Posterior vena cava (tissue), 2 donors: ENCODE data around the gene ATP5MK. TPM values are rescaled to one million over a fixed set of nuclear protein-coding genes. Genes with fewer than 3 reads are reported as not detected.
"Not testable (repeated sequence)": the region's sequence is repeated elsewhere in the genome, so short reads cannot be mapped to it uniquely, and the experiment has no call there.

Source experiments
- DNase-seq: peaks from one replicate; pipeline ENCODE4 v3.0.0-alpha.2; 2020; ENCODE audit warnings: low spot score
- intact Hi-C, 2 donors: fragments of 100-400 bp; cut with DNase I; formaldehyde crosslinking; loops; one replicate each; pipeline versions ENCODE4 v1.14.1 to v1.14.2; 2022 to 2023
- total RNA-seq, 2 donors: library from RNA; stranded (reverse); fragmentation: NEBNext Ultra II Directional; extraction: Animal tissue kit (Norgen Biotek cat#: 25700); gene quantifications; one replicate each; pipeline ENCODE4 v1.2.1, GENCODE V29; 2021
- donor health status: DM: yes; HTN: yes; CAD: no.
- donor health status: DM: yes; HTN: yes; CAD: no.

The ATP5MK gene
- total RNA-seq, 2 donors from 2014 or later = 350 to 362 TPM

GRCh38 chr10:103415581-103415980, 19.3 kb upstream of the ATP5MK start:
- intact Hi-C loops = loop anchor here in 1 of 2 donors (5.0 kb wide), 1 partner anchor 72 kb away; no protein-coding TSS in a partner anchor
- no peak for DNase-seq

- no peak for DNase-seq
- intact Hi-C loops = no loop called here
Observed at GRCh38 chr10:103413564-103413963, 17.3 kb upstream of the ATP5MK start.

GRCh38 chr10:103397191-103397825, 1.0 kb upstream of the ATP5MK start:
- no peak for DNase-seq
- intact Hi-C loops = no loop called here

GRCh38 chr10:103396789-103397087, 463 bp upstream of the ATP5MK start:
- intact Hi-C loops = no loop called here
- no peak for DNase-seq

- no peak for DNase-seq
- intact Hi-C loops = no loop called here
Observed at GRCh38 chr10:103395754-103396066, 565 bp downstream of the ATP5MK start.

GRCh38 chr10:103394180-103394579, 2.1 kb downstream of the ATP5MK start:
- intact Hi-C loops = no loop called here
- no peak for DNase-seq

GRCh38 chr10:103382769-103383168, 13.5 kb downstream of the ATP5MK start:
- no peak for DNase-seq
- intact Hi-C loops = no loop called here

- intact Hi-C loops = no loop called here
Observed at GRCh38 chr10:103374263-103374662, 22.0 kb downstream of the ATP5MK start.

GRCh38 chr10:103373544-103373943, 22.7 kb downstream of the ATP5MK start:
- no peak for DNase-seq
- intact Hi-C loops = no loop called here

More at GRCh38 chr10:103374263-103374662, 22.0 kb downstream of the ATP5MK start:
- DNase-seq = no peak

- intact Hi-C loops = loop anchor here in 1 of 2 donors (2.0 kb wide), 1 partner anchor 15 kb away; no protein-coding TSS in a partner anchor
- peak; percentile 97 for DNase-seq
Observed at GRCh38 chr10:103367782-103368518, 28.3 kb downstream of the ATP5MK start, which contains the start of gene TAF5. TSS of gene TAF5 (plus strand) at chr10:103367976. CDS start at chr10:103367990, 14 bp downstream.

- intact Hi-C loops = loop anchor here in 1 of 2 donors (2.0 kb wide), 1 partner anchor 15 kb away; no protein-coding TSS in a partner anchor
- no peak for DNase-seq
Observed at GRCh38 chr10:103367379-103367781, 28.9 kb downstream of the ATP5MK start.

- DNase-seq, intact Hi-C loops: not testable (repeated sequence)
Observed at GRCh38 chr10:103360791-103361190, 35.5 kb downstream of the ATP5MK start.

- intact Hi-C loops, DNase-seq: not testable (repeated sequence)
Observed at GRCh38 chr10:103359493-103359892, 36.8 kb downstream of the ATP5MK start.

- intact Hi-C loops = no loop called here
- DNase-seq = no peak
Observed at GRCh38 chr10:103355906-103356599, 40.2 kb downstream of the ATP5MK start.

- intact Hi-C loops, DNase-seq: not testable (repeated sequence)
Observed at GRCh38 chr10:103354567-103354966, 41.7 kb downstream of the ATP5MK start.

GRCh38 chr10:103353281-103353680, 43.0 kb downstream of the ATP5MK start:
- no peak for DNase-seq

GRCh38 chr10:103350517-103351260, 45.6 kb downstream of the ATP5MK start, which contains the start of gene PCGF6:
TSS of gene PCGF6 (minus strand) at chr10:103351140. CDS start at chr10:103351066, 74 bp downstream.
- intact Hi-C loops = no loop called here
- peak; percentile 94 for DNase-seq

More at GRCh38 chr10:103353281-103353680, 43.0 kb downstream of the ATP5MK start:
- intact Hi-C loops = loop anchor here in 1 of 2 donors (2.0 kb wide), 1 partner anchor 14 kb away; the partner anchor contains the start of gene TAF5

- no peak for DNase-seq
- intact Hi-C loops = no loop called here
Observed at GRCh38 chr10:103350175-103350516, 46.1 kb downstream of the ATP5MK start.
